HUES64 (cell line): ENCODE measurements around the gene CYP8B1.

Experiments used
- H3K27ac ChIP-seq: 2 replicates; pipeline ENCODE4 v1.7.0; 2013; ENCODE audit warnings: low read depth, low read length, inconsistent platforms
- H3K27me3 ChIP-seq: 2 replicates; pipeline ENCODE4 v1.6.1; 2013; ENCODE audit warnings: mild to moderate bottlenecking, low read length; ENCODE audit not compliant: insufficient read depth
- H3K36me3 ChIP-seq: 2 replicates; pipeline ENCODE4 v1.6.1; 2013; ENCODE audit warnings: mild to moderate bottlenecking, low read length; ENCODE audit not compliant: insufficient read depth
- H3K4me1 ChIP-seq: 2 replicates; pipeline ENCODE4 v1.6.1; 2013; ENCODE audit warnings: mild to moderate bottlenecking, low read length, moderate library complexity; ENCODE audit not compliant: insufficient read depth
- H3K4me3 ChIP-seq: 2 replicates; pipeline ENCODE4 v1.5.1; 2013; ENCODE audit warnings: mild to moderate bottlenecking, low read length, moderate library complexity
- H3K9ac ChIP-seq: 2 replicates; pipeline ENCODE4 v1.6.1; 2013; ENCODE audit warnings: mild to moderate bottlenecking, low read depth, low read length
- H3K9me3 ChIP-seq: 2 replicates; pipeline ENCODE4 v1.6.1; 2013; ENCODE audit warnings: low read depth, low read length; ENCODE audit not compliant: insufficient read depth
- WGBS: fragments of 150-250, 120-280 bp; methylation state at CpG from one replicate; pipeline ENCODE4 v1.1.7; 2013; ENCODE audit warnings: missing lambda C conversion rate; 5-methylcytosine and 5-hydroxymethylcytosine counted together

Gene CYP8B1

GRCh38 chr3:42836150-42837123 is 39.2 kb downstream of the CYP8B1 start:
- 96% methylated on average over 5 of the region's 5 CpGs for WGBS
- Histone ChIP-seq H3K4me1 (no peaks in the 10 kb centered on the region), H3K9ac (no peak overlapping the region), H3K27ac (no peak overlapping the region), H3K27me3 (no peaks in the 10 kb centered on the region), H3K4me3 (no peak overlapping the region), H3K36me3 (no peaks in the 10 kb centered on the region), H3K9me3 (no peaks in the 10 kb centered on the region)

- Histone ChIP-seq H3K36me3 (no peaks in the 10 kb centered on the region), H3K9me3 (no peaks in the 10 kb centered on the region), H3K4me3 (no peak overlapping the region), H3K27me3 (no peaks in the 10 kb centered on the region), H3K27ac (no peak overlapping the region), H3K9ac (no peak overlapping the region), H3K4me1 (peaks cover 8% of the 10 kb centered on the region)
- 29% methylated on average over 3 of the region's 3 CpGs for WGBS
Observed at GRCh38 chr3:42831321-42831713, 44.4 kb downstream of the CYP8B1 start.

DNA sequence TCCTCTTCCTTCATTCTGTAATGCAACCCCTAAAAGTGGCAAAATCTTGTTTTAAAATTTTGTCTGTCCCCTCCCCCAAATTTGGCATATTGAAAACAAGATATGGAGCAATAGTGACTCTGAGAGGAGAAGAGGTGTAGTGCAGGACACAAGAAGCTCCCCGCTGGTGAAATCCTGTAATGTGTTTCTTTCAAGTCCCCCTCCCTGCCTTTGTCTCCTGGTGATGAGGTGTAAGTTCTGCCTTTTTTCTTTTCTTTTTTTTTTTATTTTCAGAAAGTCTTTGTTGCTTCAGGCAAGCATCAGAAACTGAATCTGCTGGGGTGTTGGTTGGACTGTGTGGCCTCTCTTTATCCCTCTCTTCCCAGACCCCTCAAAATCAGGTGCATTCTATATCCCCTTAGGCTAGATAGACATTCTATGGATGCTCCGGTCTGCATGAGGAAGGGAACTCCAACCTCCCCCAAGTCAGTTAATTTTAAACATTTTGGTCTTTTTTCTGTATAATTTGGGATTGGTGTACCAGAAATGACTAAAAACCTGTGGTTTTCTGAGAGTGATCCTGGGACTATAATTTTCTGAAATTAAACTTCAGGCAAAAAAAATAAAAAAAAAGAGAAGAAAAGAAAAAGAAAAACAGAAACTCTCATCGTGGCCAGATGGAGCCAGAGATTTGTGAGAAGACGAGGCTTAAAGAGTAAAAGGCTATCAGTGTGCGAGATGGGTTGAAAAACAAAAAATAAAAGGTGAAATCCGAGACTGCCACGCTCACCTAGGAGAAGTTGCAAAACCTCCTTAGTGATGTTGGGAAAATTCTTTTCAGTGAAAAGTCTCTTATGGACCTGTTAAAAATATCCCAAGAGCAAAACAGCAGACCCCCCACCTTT is 45.0 kb downstream of the CYP8B1 start:
- H3K9ac ChIP-seq, result no peak overlapping the region
- WGBS, result 44% methylated on average over 6 of the region's 7 CpGs
- no peak overlapping the region for H3K4me3 ChIP-seq
- H3K36me3 ChIP-seq, result no peaks in the 10 kb centered on the region
- no peaks in the 10 kb centered on the region for H3K9me3 ChIP-seq
- peaks cover 8% of the 10 kb centered on the region for H3K4me1 ChIP-seq
- no peak overlapping the region for H3K27ac ChIP-seq
- H3K27me3 ChIP-seq, result no peaks in the 10 kb centered on the region

- Histone ChIP-seq H3K27me3 (no peaks in the 10 kb centered on the region), H3K4me3 (no peak overlapping the region), H3K27ac (no peak overlapping the region), H3K9ac (no peak overlapping the region), H3K9me3 (no peaks in the 10 kb centered on the region), H3K4me1 (peaks cover 8% of the 10 kb centered on the region), H3K36me3 (no peaks in the 10 kb centered on the region)
- WGBS, result 85% methylated on average over 4 of the region's 5 CpGs
Observed at GRCh38 chr3:42829628-42830436, 45.8 kb downstream of the CYP8B1 start.

- Histone ChIP-seq H3K9me3 (no peaks in the 10 kb centered on the region; the same call in 1 of the 2 replicates), H3K27ac (no peak overlapping the region), H3K4me3 (no peak overlapping the region), H3K4me1 (peaks cover 8% of the 10 kb centered on the region), H3K27me3 (no peaks in the 10 kb centered on the region), H3K9ac (no peak overlapping the region), H3K36me3 (no peaks in the 10 kb centered on the region)
- WGBS, result 93% methylated on average over 5 of the region's 5 CpGs
Observed at GRCh38 chr3:42829083-42829627, 46.5 kb downstream of the CYP8B1 start.

- Histone ChIP-seq H3K9ac (no peak overlapping the region), H3K27me3 (no peaks in the 10 kb centered on the region), H3K27ac (no peak overlapping the region), H3K4me1 (peaks cover 8% of the 10 kb centered on the region), H3K4me3 (no peak overlapping the region), H3K9me3 (no peaks in the 10 kb centered on the region; the same call in 1 of the 2 replicates), H3K36me3 (no peaks in the 10 kb centered on the region)
- 85% methylated on average over 4 of the region's 4 CpGs for WGBS
Observed at GRCh38 chr3:42827654-42828053, 48.0 kb downstream of the CYP8B1 start.

- Histone ChIP-seq H3K27me3 (no peaks in the 10 kb centered on the region), H3K4me3 (no peak overlapping the region), H3K27ac (no peak overlapping the region), H3K9me3 (no peaks in the 10 kb centered on the region; the same call in 1 of the 2 replicates), H3K4me1 (peaks cover 8% of the 10 kb centered on the region), H3K9ac (no peak overlapping the region), H3K36me3 (no peaks in the 10 kb centered on the region)
Observed at GRCh38 chr3:42827023-42827422, 48.7 kb downstream of the CYP8B1 start.

DNA sequence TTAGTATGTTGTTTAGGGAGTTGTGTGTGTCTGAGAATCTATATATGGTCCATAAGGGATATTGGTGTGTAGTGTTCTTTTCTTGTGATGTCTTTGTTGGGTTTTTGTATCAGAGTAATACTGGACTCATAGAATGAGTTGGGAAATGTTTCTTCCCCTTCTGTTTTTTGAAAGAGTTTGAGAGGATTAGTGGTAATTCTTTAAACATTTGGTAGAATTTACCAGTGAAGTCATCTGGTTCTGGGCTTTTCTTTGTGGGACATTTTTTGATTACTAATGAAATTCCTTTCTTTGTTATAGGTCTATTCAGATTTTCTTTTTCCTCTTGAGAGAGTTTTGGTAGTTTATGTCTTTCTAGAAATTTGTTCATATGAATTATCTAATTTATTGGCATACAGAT is 49.5 kb downstream of the CYP8B1 start:
- no peak overlapping the region for H3K4me3 ChIP-seq
- no peaks in the 10 kb centered on the region; the same call in 1 of the 2 replicates for H3K9me3 ChIP-seq
- peaks cover 8% of the 10 kb centered on the region for H3K4me1 ChIP-seq
- H3K27ac ChIP-seq, result no peak overlapping the region
- H3K36me3 ChIP-seq, result no peaks in the 10 kb centered on the region
- no peak overlapping the region for H3K9ac ChIP-seq
- no peaks in the 10 kb centered on the region for H3K27me3 ChIP-seq

DNA sequence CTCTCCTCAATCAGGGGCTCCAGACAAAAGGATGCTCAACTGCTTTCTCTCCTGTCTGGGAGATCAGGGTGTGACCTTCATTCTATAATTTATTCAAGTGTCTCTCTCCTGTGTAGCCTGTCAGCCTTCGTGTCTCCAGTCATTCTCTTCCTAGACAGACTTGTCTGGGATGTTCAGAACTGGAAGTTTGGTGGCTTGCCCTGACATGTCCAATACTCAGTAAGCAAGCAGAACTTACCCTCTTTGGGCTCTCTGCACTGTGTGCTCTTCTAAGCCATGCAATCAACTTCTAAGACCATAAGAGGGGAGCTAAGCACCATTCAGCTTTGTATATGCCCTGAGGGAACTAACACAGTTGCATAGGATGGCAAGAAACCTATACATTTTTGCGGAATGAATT is 52.3 kb downstream of the CYP8B1 start:
- H3K36me3 ChIP-seq, result no peaks in the 10 kb centered on the region
- no peaks in the 10 kb centered on the region for H3K4me1 ChIP-seq
- H3K27ac ChIP-seq, result no peak overlapping the region
- no peaks in the 10 kb centered on the region; the same call in 1 of the 2 replicates for H3K9me3 ChIP-seq
- 83% methylated on average over 2 of the region's 2 CpGs for WGBS
- H3K27me3 ChIP-seq, result no peaks in the 10 kb centered on the region
- H3K9ac ChIP-seq, result no peak overlapping the region
- no peak overlapping the region for H3K4me3 ChIP-seq

GRCh38 chr3:42822828-42823227 is 52.9 kb downstream of the CYP8B1 start:
- Histone ChIP-seq H3K36me3 (no peaks in the 10 kb centered on the region), H3K4me3 (no peak overlapping the region), H3K27ac (no peak overlapping the region), H3K27me3 (no peaks in the 10 kb centered on the region), H3K9me3 (no peaks in the 10 kb centered on the region; the same call in 1 of the 2 replicates), H3K4me1 (no peaks in the 10 kb centered on the region), H3K9ac (no peak overlapping the region)
- 93% methylated on average over 3 of the region's 3 CpGs for WGBS
